Ovary (tissue), 9 donors: ENCODE data around the gene CTBP2. TPM values are rescaled to one million over a fixed set of nuclear protein-coding genes. Genes with fewer than 3 reads are reported as not detected.
A peak's percentile ranks its signal among the peaks of the same experiment; 100 is the strongest.

Source experiments
- DNase-seq, 5 donors: peaks; one replicate each; pipeline ENCODE4 v3.0.0-alpha.2; 2019 to 2020
- H3K27ac ChIP-seq, 2 donors: fragments of 200-600 bp; one replicate each; pipeline versions ENCODE4 v1.5.1 to v1.8.0; 2019 to 2022
- H3K27me3 ChIP-seq: fragments of 200-600 bp; one replicate; pipeline ENCODE4 v1.8.0; 2022
- H3K36me3 ChIP-seq: fragments of 200-600 bp; sonication (generic); one replicate; pipeline ENCODE4 v1.5.1; 2019
- H3K4me1 ChIP-seq: one replicate; pipeline ENCODE4 v1.8.1; 2013; ENCODE audit warnings: mild to moderate bottlenecking, moderate library complexity; ENCODE audit not compliant: insufficient read depth
- H3K4me3 ChIP-seq: fragments of 200-600 bp; sonication (generic); one replicate; pipeline ENCODE4 v1.5.1; 2017
- H3K9me3 ChIP-seq, 2 donors: fragments of 200-600 bp in 1 of 2; sonication (generic) in 1 of 2; one replicate each; pipeline versions ENCODE4 v1.5.1 to v1.8.1; 2013 to 2019; ENCODE audit warnings: mild to moderate bottlenecking in 1 of 2, moderate library complexity in 1 of 2
- CTCF ChIP-seq, 3 donors: fragments of 450-650 bp in 2 of 3; fragments of 200-600 bp in 1 of 3; IDR thresholded peaks; one replicate each; pipeline versions ENCODE4 v1.5.1 to v1.8.0; 2016 to 2022; ENCODE audit warnings: antibody characterized with exemption in 3 of 3, mild to moderate bottlenecking in 1 of 3
- EP300 ChIP-seq: sonication (generic); formaldehyde crosslinking; IDR thresholded peaks from one replicate; pipeline ENCODE4 v1.6.1; 2017; ENCODE audit warnings: antibody characterized with exemption
- POLR2A ChIP-seq: fragments of 450-650 bp; IDR thresholded peaks from one replicate; pipeline ENCODE4 v1.6.1; 2017; ENCODE audit warnings: antibody characterized with exemption, mild to moderate bottlenecking, moderate library complexity
- WGBS, 3 donors: extraction: QIAGEN DNeasy Blood & Tissue Kit in 1 of 3; methylation state at CpG; one replicate each; pipeline versions ENCODE4 v1.1.5 to v1.1.7; 2013 to 2017; 5-methylcytosine and 5-hydroxymethylcytosine counted together
- intact Hi-C, 4 donors: fragments of 100-400 bp; cut with DNase I; formaldehyde crosslinking; loops; one replicate each; pipeline versions ENCODE4 v1.11.0 to v1.15.1; 2022 to 2023
- polyA plus RNA-seq, 2 donors: library from polyadenylated mRNA; stranded (reverse); fragments of 200-250 nt in 1 of 2; fragments of 350-450 nt in 1 of 2; fragmentation: Illumina TruSeq in 1 of 2; extraction: RNeasy Lipid Tissue Mini Kit (QIAGEN cat#74804) in 1 of 2; gene quantifications; one replicate each; pipeline ENCODE4 v1.2.3, GENCODE V29; 2013 to 2014
- total RNA-seq, 7 donors: library from RNA; depleted of rRNA in 2 of 7; stranded (reverse); fragments of >200 nt in 2 of 7; fragmentation: NEBNext Ultra II Directional in 3 of 7; extraction: Animal tissue kit (Norgen Biotek cat#: 25700) in 3 of 7; gene quantifications; one replicate each; pipeline versions ENCODE4 v1.1.0 to v1.2.4, GENCODE V29; 2016 to 2023
- donor health status: DM: no; HTN: no; CAD: no; lungs with moderate emphysema.
- donor health status: DM: no; HTN: no; CAD: no.
- donor health status: Bipolar disorder and iron deficiency.
- donor health status: DM: yes; HTN: yes; CAD: no.
- donor health status: DM: no; HTN: no; CAD: no.
- donor health status: DM: yes; HTN: yes; CAD: no.

The CTBP2 gene
- total and polyA plus RNA-seq, 9 donors, result 25.3 to 107 (median 69.5) TPM

- intact Hi-C loops, result no loop called here
- TF ChIP-seq POLR2A (no peak), EP300 (no peak), CTCF (IDR thresholded peaks at IDR 0.05) (no peak)
- H3K4me3 ChIP-seq, result no peak overlapping the region
- no peak for DNase-seq
- H3K27me3 ChIP-seq, result no peaks in the 10 kb centered on the region
- no peak overlapping the region for H3K27ac ChIP-seq
- H3K9me3 ChIP-seq, result no peaks in the 10 kb centered on the region
- H3K36me3 ChIP-seq, result no peaks in the 10 kb centered on the region
- WGBS, 3 donors, result 10 to 26% (median 11%) methylated on average over 5 of the region's 5 CpGs
- H3K4me1 ChIP-seq, result peaks cover 15% of the 10 kb centered on the region
These were observed 194.4 kb downstream of the CTBP2 start for GRCh38 chr10:124966008-124966407.

DNA sequence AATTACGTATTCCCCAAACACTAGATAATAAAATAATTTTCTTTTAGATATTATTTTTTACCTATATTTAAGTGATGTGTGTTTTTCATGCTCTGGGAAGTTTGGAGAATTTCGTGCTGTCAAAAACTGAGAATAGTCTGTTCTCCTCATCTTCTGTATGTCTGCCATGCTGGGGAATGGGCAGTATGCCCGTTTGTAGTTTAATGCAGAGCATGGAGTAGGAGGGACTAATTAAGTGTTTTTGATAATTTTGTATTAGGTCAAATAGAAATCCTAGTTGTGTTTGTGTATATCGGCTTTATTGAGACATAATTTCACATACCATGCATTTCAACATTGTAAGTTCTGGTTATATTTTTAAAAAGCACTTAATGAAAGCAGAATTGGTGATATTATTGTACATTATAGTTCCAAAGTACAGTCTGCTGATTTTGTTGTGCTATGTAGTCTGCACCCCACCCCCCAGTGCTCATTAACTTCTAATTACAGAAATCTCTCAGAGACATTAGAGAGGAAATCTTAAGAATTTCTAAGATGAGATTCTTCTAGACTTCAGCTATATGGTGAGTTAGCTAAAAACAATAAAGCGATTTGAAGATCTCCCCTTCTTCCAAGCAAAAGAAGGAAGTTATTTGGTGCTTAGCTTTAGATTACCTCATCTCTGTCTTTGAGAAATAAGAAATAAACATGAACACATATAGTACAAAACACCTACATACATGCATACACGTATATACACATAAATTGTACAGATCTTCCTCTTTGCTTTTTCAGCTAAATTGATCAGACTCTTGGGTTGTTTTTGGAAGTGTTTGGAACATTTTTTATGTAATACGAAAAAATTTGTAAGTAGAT, 196.3 kb downstream of the CTBP2 start:
- H3K4me1 ChIP-seq, result peaks cover 14% of the 10 kb centered on the region
- H3K27ac ChIP-seq, result no peak overlapping the region
- H3K27me3 ChIP-seq, result no peaks in the 10 kb centered on the region
- no peaks in the 10 kb centered on the region for H3K36me3 ChIP-seq
- 77% methylated on average over 7 of the region's 7 CpGs for WGBS, 3 donors
- no peak for DNase-seq
- H3K4me3 ChIP-seq, result no peak overlapping the region
- intact Hi-C loops, result no loop called here
- TF ChIP-seq CTCF (IDR thresholded peaks at IDR 0.05) (no peak), POLR2A (no peak), EP300 (no peak)
- H3K9me3 ChIP-seq, result no peaks in the 10 kb centered on the region

- intact Hi-C loops, result no loop called here
These were observed 197.9 kb downstream of the CTBP2 start for GRCh38 chr10:124962421-124962820.

DNA sequence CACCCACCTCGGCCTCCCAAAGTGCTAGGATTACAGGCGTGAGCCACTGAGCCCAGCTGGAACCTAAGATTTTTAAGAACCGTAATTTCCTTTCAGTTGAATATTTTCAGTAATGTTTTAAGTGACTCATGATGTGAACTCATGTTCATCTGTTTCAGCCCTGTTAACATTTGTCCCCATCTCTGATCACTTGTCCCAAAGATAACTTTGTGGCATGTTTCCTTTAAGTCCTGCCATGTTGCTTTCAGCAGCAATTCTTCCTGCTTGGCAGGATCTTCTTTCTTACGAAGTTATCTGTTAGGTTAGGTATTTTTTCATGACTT, 199.2 kb downstream of the CTBP2 start:
- H3K27me3 ChIP-seq, result no peaks in the 10 kb centered on the region
- intact Hi-C loops, result no loop called here
- TF ChIP-seq POLR2A (no peak), EP300 (no peak), CTCF (IDR thresholded peaks at IDR 0.05) (no peak)
- no peaks in the 10 kb centered on the region for H3K36me3 ChIP-seq
- H3K4me3 ChIP-seq, result no peak overlapping the region
- DNase-seq, result no peak
- H3K4me1 ChIP-seq, result peaks cover 7% of the 10 kb centered on the region
- WGBS, 3 donors, result 50 to 60% (median 60%) methylated on average over 4 of the region's 4 CpGs
- H3K9me3 ChIP-seq, result no peaks in the 10 kb centered on the region
- peak overlapping the region in 1 of 2 donors; percentile 5 for H3K27ac ChIP-seq

More at GRCh38 chr10:124962421-124962820, 197.9 kb downstream of the CTBP2 start:
- Histone ChIP-seq H3K27me3 (no peaks in the 10 kb centered on the region), H3K9me3 (no peaks in the 10 kb centered on the region), H3K27ac (no peak overlapping the region), H3K36me3 (no peaks in the 10 kb centered on the region), H3K4me1 (peaks cover 10% of the 10 kb centered on the region), H3K4me3 (no peak overlapping the region)
- 81 to 83% (median 83%) methylated on average over 3 of the region's 3 CpGs for WGBS, 3 donors
- no peak for TF ChIP-seq POLR2A
- no peak for DNase-seq

DNA sequence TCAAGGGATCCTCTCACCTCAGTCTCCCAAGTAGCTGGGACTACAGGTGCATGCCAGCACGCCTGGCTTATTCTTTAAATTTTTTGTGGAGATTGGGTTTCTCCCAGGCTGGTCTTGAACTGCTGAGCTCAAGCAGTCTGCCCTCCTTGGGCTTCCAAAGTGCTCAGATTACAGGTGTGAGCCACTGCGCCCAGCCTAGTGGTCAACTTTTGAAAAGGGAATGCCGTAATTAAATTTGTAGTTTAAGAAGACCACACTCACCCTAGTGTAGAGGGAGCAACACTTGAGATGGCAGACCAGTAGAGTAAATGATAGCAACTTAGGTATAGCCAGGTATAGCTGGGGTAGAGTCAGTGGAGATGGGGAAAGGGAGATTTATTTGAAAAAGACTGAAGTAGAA, 200.8 kb downstream of the CTBP2 start:
- intact Hi-C loops, result no loop called here
- no peak for DNase-seq
- no peaks in the 10 kb centered on the region for H3K27me3 ChIP-seq
- peaks cover 8% of the 10 kb centered on the region for H3K4me1 ChIP-seq
- H3K9me3 ChIP-seq, result no peaks in the 10 kb centered on the region
- TF ChIP-seq POLR2A (no peak), CTCF (IDR thresholded peaks at IDR 0.05) (no peak), EP300 (no peak)
- no peak overlapping the region for H3K4me3 ChIP-seq
- H3K27ac ChIP-seq, result no peak overlapping the region
- no peaks in the 10 kb centered on the region for H3K36me3 ChIP-seq
- 95 to 99% (median 98%) methylated on average over 3 of the region's 3 CpGs for WGBS, 3 donors
